ENCODE data around the gene POLR2C. TPM values are rescaled to one million over a fixed set of nuclear protein-coding genes. Genes with fewer than 3 reads are reported as not detected.
A peak's percentile ranks its signal among the peaks of the same experiment; 100 is the strongest.

POLR2C gene
- total and polyA plus RNA-seq, 2 of the 13 experiments (the other 11 are each of a cell fraction or from before 2014, with no cell fraction given) = 104 to 216 TPM

- TF ChIP-seq ZNF629 (CRISPR knock-in tag; conservative IDR thresholded peaks at IDR 0.05) (no peak), ZFX (CRISPR knock-in tag; IDR thresholded peaks at IDR 0.05; ENCODE audit: low read depth) (no peak), CENPX (CRISPR knock-in tag; IDR thresholded peaks at IDR 0.05) (no peak), SNRNP70 (IDR thresholded peaks at IDR 0.05; ENCODE audit: low read depth, low read length) (no peak), ZNF513 (CRISPR knock-in tag; conservative IDR thresholded peaks at IDR 0.05) (no peak)
Observed at GRCh38 chr16:57501492-57501891, 39.0 kb downstream of the POLR2C start (continued).

- Histone ChIP-seq H4K20me1 (ENCODE audit: insufficient read depth, low read length) (no peaks in the 10 kb centered on the region), H3K9ac (ENCODE audit: insufficient read depth, low read depth, low read length) (no peak overlapping the region), H3K27me3 (ENCODE audit: control insufficient read depth in 1 of 2, insufficient read depth in 2 of 2, low read length in 2 of 2) (peaks cover 5 to 53% of the 10 kb centered on the region in 2 experiments; a peak in 4 of 5 replicates), H3K36me3 (replicated peaks in 1 of 2; ENCODE audit: control insufficient read depth in 1 of 2, insufficient read depth in 2 of 2, low read length in 2 of 2) (no peaks in the 10 kb centered on the region), H3K27ac (ENCODE audit: extremely low read length, insufficient read depth, low read length) (no peak overlapping the region), H3K79me2 (ENCODE audit: insufficient read depth, low read length) (no peaks in the 10 kb centered on the region), H2AFZ (ENCODE audit: low read length) (no peak overlapping the region), H3K4me2 (ENCODE audit: low read depth, low read length) (no peak overlapping the region), H3K4me1 (ENCODE audit: insufficient read depth, low read length) (peaks cover 28% of the 10 kb centered on the region), H3K9me3 (ENCODE audit: low read length) (no peaks in the 10 kb centered on the region), H3K4me3 (replicated peaks in 1 of 3; ENCODE audit: insufficient read depth in 1 of 3, low read depth in 2 of 3, low read length in 3 of 3) (no peak overlapping the region)
- ATAC-seq (no peak), FAIRE-seq (no peak), DNase-seq (ENCODE audit: low spot score) (no peak)
- ChIA-PET CTCF (ENCODE audit: low intra/inter-chr PET ratio, low total read pairs) (interaction anchor here (0.6 kb wide), 1 partner anchor 206 kb away, joined by 3 read pairs; no protein-coding TSS in a partner anchor), POLR2A (interaction anchor here (0.8 to 2.9 kb wide), 4 partner anchors 22 to 55 kb away, joined by 3 to 8 read pairs (median 4); partner anchors contain the start of genes CIAPIN1, COQ9 and POLR2C)
- 29% methylated on average over 12 of the region's 12 CpGs for WGBS (ENCODE audit: low lambda C conversion rate)
- BruUV-seq (replicated peaks) = no TSS peak
- intact Hi-C loops (cut with micrococcal nuclease; ENCODE audit: unreplicated experiment) (no loop called here), in situ Hi-C loops (cut with HindIII; ENCODE audit: extremely low pct_ligation_motif_present, low pct_unique_long_range_greater_than_20kb) (no loop called here)
- no peak for TF ChIP-seq FOXA1 (IDR thresholded peaks at IDR 0.05)
- TF ChIP-seq FOXA1 (CRISPR knock-in tag; IDR thresholded peaks at IDR 0.05) = 0 out of 2 replicates have a peak, but pooled peaks have one; percentile 8
- no peak for TF ChIP-seq TAF15 (IDR thresholded peaks at IDR 0.05; ENCODE audit: low read depth, low read length, poor library complexity, severe bottlenecking)
- TF ChIP-seq ERF (CRISPR knock-in tag; IDR thresholded peaks at IDR 0.05) = no peak
- TF ChIP-seq GATAD1 (CRISPR knock-in tag; IDR thresholded peaks at IDR 0.05) = no peak
- no peak for TF ChIP-seq ZNF331 (CRISPR knock-in tag; IDR thresholded peaks at IDR 0.05)
- TF ChIP-seq GATAD2A (CRISPR knock-in tag; IDR thresholded peaks at IDR 0.05) = 0 out of 2 replicates have a peak, but pooled peaks have one; percentile 12
- TF ChIP-seq ZNF589 (CRISPR knock-in tag; conservative IDR thresholded peaks at IDR 0.05) = no peak
- TF ChIP-seq HMG20B (CRISPR knock-in tag; conservative IDR thresholded peaks at IDR 0.05) = no peak
- TF ChIP-seq ZFP36L1 (CRISPR knock-in tag; IDR thresholded peaks at IDR 0.05) = no peak
- TF ChIP-seq ATM (IDR thresholded peaks at IDR 0.05; ENCODE audit: borderline replicate concordance) = no peak
- TF ChIP-seq MTERF4 (CRISPR knock-in tag; IDR thresholded peaks at IDR 0.05) = no peak
- TF ChIP-seq ZNF512B (CRISPR knock-in tag; IDR thresholded peaks at IDR 0.05; ENCODE audit: borderline replicate concordance) = no peak
- no peak for TF ChIP-seq ZNF564 (CRISPR knock-in tag; IDR thresholded peaks at IDR 0.05)
- no peak for TF ChIP-seq KMT2A (CRISPR knock-in tag; IDR thresholded peaks at IDR 0.05)
Observed at GRCh38 chr16:57502048-57502775, 39.7 kb downstream of the POLR2C start.
